Esophagus muscularis mucosa (tissue), 2 donors: Measurements from ENCODE around the gene UGT1A10.

Experiments used
- POLR2A ChIP-seq: fragments of 450-650 bp; IDR thresholded peaks from one replicate; pipeline ENCODE4 v1.6.1; 2017; ENCODE audit warnings: antibody characterized with exemption, moderate library complexity, mild to moderate bottlenecking, low read depth
- POLR2AphosphoS5 ChIP-seq, 2 donors: sonication (generic); formaldehyde crosslinking; IDR thresholded peaks; one replicate each; pipeline ENCODE4 v1.6.1; 2017; ENCODE audit warnings: antibody characterized with exemption in 2 of 2

DNA sequence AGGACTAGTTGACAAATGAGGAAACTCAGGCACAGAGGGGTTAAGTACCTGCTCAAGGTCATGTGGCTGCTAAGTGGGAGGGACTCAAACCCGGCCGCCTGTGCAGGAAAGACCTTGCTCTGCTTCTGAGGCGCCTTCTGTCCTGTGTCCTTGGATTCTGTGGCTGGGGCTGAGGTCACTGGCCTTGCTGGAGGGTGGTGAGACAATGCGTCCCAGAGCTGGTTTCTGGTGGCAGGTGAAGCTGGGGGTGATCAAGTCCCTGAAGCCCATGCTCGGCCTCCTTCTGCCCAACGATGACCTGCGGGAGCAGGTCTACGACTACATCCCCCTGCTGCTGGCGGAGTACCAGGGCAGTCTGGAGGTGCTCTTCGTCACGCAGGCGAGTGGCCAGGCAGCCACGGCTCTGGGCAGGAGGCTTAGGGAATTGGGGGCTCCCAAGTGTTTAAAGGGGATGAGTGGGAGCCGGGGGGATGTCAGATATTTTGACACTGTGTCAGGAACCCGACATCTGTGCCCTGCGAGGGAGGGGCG, 157.9 kb downstream of the UGT1A10 start:
- TF ChIP-seq POLR2AphosphoS5 (IDR thresholded peaks at IDR 0.05), result no peak
- TF ChIP-seq POLR2A, result no peak
